ENCODE data around the gene ETV2.

Gene ETV2

GRCh38 chr19:35663981-35664380 lies 22.4 kb downstream of the ETV2 start:
- Histone ChIP-seq H3K36me3 (ENCODE audit: control insufficient read depth in 2 of 2, insufficient read depth in 1 of 2, low read length in 2 of 2) (peaks cover 13 to 25% of the 10 kb centered on the region in 2 experiments), H3K9me3 (ENCODE audit: control insufficient read depth, insufficient read depth, low read depth, low read length) (no peaks in the 10 kb centered on the region; the same call in 1 of the 2 replicates), H3K4me3 (ENCODE audit: low read depth, low read length) (no peak overlapping the region), H3K27ac (ENCODE audit: extremely low read depth, low read depth, low read length) (no peak overlapping the region), H3K4me1 (ENCODE audit: control insufficient read depth, insufficient read depth, low read length) (no peaks in the 10 kb centered on the region)
- TF ChIP-seq ZNF624 (tag by site-specific recombination; IDR thresholded peaks at IDR 0.05) (no peak), ZNF140 (tag by site-specific recombination; IDR thresholded peaks at IDR 0.05) (no peak), EGR2 (tag by site-specific recombination; IDR thresholded peaks at IDR 0.05; ENCODE audit: low read depth) (no peak), ZNF610 (tag by site-specific recombination; IDR thresholded peaks at IDR 0.05; ENCODE audit: borderline replicate concordance) (no peak), ZNF19 (tag by site-specific recombination; IDR thresholded peaks at IDR 0.05; ENCODE audit: low read depth) (no peak), SCRT2 (tag by site-specific recombination; IDR thresholded peaks at IDR 0.05) (no peak), REPIN1 (tag by site-specific recombination; IDR thresholded peaks at IDR 0.05; ENCODE audit: low read depth) (no peak), ZNF660 (tag by site-specific recombination; IDR thresholded peaks at IDR 0.05) (no peak), GLI4 (tag by site-specific recombination; IDR thresholded peaks at IDR 0.05) (no peak), ZNF837 (tag by site-specific recombination; IDR thresholded peaks at IDR 0.05) (no peak), ZNF223 (tag by site-specific recombination; IDR thresholded peaks at IDR 0.05) (no peak), ZNF510 (tag by site-specific recombination; IDR thresholded peaks at IDR 0.05; ENCODE audit: insufficient replicate concordance) (no peak), ZNF555 (tag by site-specific recombination; conservative IDR thresholded peaks at IDR 0.05) (no peak), ZNF677 (tag by site-specific recombination; IDR thresholded peaks at IDR 0.05) (no peak)
- TF ChIP-seq, protein P1, sequence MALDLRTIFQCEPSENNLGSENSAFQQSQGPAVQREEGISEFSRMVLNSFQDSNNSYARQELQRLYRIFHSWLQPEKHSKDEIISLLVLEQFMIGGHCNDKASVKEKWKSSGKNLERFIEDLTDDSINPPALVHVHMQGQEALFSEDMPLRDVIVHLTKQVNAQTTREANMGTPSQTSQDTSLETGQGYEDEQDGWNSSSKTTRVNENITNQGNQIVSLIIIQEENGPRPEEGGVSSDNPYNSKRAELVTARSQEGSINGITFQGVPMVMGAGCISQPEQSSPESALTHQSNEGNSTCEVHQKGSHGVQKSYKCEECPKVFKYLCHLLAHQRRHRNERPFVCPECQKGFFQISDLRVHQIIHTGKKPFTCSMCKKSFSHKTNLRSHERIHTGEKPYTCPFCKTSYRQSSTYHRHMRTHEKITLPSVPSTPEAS (tag by site-specific recombination; IDR thresholded peaks at IDR 0.05), result no peak
- TF ChIP-seq, protein P2, sequence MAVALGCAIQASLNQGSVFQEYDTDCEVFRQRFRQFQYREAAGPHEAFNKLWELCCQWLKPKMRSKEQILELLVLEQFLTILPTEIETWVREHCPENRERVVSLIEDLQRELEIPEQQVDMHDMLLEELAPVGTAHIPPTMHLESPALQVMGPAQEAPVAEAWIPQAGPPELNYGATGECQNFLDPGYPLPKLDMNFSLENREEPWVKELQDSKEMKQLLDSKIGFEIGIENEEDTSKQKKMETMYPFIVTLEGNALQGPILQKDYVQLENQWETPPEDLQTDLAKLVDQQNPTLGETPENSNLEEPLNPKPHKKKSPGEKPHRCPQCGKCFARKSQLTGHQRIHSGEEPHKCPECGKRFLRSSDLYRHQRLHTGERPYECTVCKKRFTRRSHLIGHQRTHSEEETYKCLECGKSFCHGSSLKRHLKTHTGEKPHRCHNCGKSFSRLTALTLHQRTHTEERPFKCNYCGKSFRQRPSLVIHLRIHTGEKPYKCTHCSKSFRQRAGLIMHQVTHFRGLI (tag by site-specific recombination; IDR thresholded peaks at IDR 0.05), result no peak
- TF ChIP-seq, protein P3, sequence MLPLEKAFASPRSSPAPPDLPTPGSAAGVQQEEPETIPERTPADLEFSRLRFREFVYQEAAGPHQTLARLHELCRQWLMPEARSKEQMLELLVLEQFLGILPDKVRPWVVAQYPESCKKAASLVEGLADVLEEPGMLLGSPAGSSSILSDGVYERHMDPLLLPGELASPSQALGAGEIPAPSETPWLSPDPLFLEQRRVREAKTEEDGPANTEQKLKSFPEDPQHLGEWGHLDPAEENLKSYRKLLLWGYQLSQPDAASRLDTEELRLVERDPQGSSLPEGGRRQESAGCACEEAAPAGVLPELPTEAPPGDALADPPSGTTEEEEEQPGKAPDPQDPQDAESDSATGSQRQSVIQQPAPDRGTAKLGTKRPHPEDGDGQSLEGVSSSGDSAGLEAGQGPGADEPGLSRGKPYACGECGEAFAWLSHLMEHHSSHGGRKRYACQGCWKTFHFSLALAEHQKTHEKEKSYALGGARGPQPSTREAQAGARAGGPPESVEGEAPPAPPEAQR (tag by site-specific recombination; IDR thresholded peaks at IDR 0.05), result no peak
- TF ChIP-seq, protein P4, sequence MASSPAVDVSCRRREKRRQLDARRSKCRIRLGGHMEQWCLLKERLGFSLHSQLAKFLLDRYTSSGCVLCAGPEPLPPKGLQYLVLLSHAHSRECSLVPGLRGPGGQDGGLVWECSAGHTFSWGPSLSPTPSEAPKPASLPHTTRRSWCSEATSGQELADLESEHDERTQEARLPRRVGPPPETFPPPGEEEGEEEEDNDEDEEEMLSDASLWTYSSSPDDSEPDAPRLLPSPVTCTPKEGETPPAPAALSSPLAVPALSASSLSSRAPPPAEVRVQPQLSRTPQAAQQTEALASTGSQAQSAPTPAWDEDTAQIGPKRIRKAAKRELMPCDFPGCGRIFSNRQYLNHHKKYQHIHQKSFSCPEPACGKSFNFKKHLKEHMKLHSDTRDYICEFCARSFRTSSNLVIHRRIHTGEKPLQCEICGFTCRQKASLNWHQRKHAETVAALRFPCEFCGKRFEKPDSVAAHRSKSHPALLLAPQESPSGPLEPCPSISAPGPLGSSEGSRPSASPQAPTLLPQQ (tag by site-specific recombination; IDR thresholded peaks at IDR 0.05), result no peak
- POLR2A ChIA-PET, result interaction anchor here (0.7 to 6.5 kb wide), 3 partner anchors 10 to 16 kb away, joined by 3 to 65 read pairs (median 4); partner anchors contain the start of gene COX6B1
- CTCF ChIA-PET, result interaction anchor here (0.6 to 1.4 kb wide), 3 partner anchors 29 to 156 kb away, joined by 3 to 7 read pairs (median 3); no protein-coding TSS in a partner anchor

DNA sequence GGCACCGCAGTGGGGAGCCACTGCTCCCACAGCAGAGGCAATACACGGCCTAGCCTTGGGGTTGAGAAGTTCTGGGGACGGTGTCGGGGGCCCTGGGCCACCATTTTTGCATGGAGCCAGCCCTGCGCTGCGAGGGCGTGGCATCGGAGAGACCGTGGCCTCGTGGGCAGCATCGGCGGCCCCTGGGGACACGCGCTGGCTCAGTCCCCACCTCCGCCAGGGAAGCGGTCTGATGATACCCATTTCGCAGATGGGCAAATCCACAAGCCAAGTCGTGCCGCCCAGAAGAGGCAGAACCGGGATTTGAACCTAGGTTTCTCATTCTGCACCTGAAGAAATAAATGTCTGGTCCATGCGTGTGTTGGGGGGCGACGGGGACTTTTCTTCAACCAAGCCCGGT lies 23.6 kb downstream of the ETV2 start:
- ChIA-PET POLR2A (interaction anchor here (6.5 kb wide), 1 partner anchor 17 kb away, joined by 65 read pairs; the partner anchor contains the start of gene COX6B1), CTCF (no interaction called here)
- H3K36me3 ChIP-seq (ENCODE audit: control insufficient read depth in 2 of 2, insufficient read depth in 1 of 2, low read length in 2 of 2), result peaks cover 4 to 13% of the 10 kb centered on the region in 2 experiments; a peak in 2 of 3 replicates
- no peaks in the 10 kb centered on the region for H3K9me3 ChIP-seq (ENCODE audit: control insufficient read depth, insufficient read depth, low read depth, low read length)
- H3K4me3 ChIP-seq (ENCODE audit: low read depth, low read length), result no peak overlapping the region
- H3K27ac ChIP-seq (ENCODE audit: extremely low read depth, low read depth, low read length), result no peak overlapping the region
- H3K4me1 ChIP-seq (ENCODE audit: control insufficient read depth, insufficient read depth, low read length), result no peaks in the 10 kb centered on the region
- TF ChIP-seq GLI2 (tag by site-specific recombination; IDR thresholded peaks at IDR 0.05; ENCODE audit: borderline replicate concordance, low read depth) (no peak), OSR2 (tag by site-specific recombination; IDR thresholded peaks at IDR 0.05) (no peak), ZNF18 (tag by site-specific recombination; IDR thresholded peaks at IDR 0.05) (no peak), ZNF221 (tag by site-specific recombination; IDR thresholded peaks at IDR 0.05; ENCODE audit: borderline replicate concordance) (no peak)
- TF ChIP-seq, protein P1 (tag by site-specific recombination; IDR thresholded peaks at IDR 0.05), result no peak
